ENCODE measurements around the gene ULK4.
"Not testable (repeated sequence)": the region's sequence is repeated elsewhere in the genome, so short reads cannot be mapped to it uniquely, and the experiment has no call there.

The ULK4 gene

DNA sequence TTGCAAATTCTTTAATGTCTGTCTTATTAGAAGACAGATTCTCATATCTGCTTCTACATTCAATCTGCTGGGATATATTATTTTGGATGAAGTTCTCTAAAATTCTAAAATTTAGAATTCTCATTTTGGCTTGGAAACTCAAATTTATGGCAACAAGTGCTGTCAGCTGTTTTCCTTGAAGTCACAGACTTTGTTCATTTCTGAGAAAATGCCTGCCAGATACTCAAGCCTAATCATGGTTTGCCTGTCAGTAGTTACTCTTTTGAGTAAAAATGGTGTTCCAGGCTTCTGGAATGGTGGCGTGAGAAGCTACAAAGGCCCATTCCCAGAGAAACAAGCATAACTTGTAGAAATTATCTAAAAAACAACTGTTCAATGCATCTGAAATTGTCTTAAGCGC lies 646.8 kb downstream of the ULK4 start:
- no peak for DNase-seq (ENCODE audit: low spot score)

DNA sequence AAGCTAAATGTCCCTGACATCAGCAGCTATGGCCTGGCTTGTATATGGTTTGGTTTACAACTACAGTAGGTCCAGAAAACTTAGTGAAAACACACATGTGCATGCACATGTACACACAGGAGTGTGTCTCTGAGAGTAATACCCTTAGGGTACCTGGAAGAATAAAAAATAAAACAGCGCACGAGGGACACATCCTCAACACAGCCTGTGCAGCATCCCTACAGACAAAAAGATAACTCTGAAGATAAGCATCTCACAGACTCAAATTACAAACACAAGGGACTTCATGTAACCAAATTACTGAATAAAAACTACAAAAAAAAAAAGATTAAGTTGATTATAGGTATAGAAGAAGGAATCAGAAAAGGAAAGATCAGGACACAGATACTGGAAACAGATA lies 653.8 kb downstream of the ULK4 start:
- DNase-seq (ENCODE audit: low spot score) = no peak

DNA sequence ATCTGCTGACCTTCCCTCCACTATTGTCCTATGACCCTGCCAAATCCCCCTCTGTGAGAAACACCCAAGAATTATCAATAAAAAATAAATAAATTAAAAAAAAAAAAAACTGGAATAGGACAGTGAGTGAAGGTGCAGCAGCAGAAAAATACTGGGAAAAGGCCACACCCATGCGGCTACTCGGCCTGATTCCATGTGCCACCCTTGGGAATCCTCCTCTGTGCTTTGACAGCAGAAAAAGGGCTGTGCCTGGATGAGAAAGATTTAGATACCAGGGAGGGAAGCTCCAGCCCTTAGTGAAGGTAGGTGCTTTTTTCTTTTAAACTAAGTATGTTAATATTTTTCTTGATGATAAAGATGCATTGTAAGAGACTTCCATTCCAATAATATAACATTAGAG lies 654.8 kb downstream of the ULK4 start:
- DNase-seq (ENCODE audit: low spot score) = no peak

DNA sequence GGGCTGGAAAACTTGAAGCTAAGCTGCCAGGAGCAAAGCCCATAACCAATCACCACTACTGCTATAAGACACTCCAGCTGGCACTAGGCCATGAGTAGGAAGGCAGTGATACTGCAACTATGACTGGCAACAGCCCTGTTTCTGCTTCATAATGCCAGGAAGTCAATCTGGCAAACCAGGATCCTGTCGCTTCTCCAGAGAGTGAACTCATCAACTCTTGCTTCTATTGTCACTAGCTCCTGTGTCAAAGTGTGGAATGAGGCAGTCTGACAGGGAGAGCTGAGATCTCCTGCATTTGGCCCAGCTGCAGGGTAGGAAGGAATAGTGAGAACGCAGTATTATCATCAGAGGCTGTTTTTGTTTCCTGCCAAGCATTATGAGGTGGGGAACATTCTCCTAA lies 657.3 kb downstream of the ULK4 start:
- peak; percentile 83 for DNase-seq (ENCODE audit: low spot score)

DNA sequence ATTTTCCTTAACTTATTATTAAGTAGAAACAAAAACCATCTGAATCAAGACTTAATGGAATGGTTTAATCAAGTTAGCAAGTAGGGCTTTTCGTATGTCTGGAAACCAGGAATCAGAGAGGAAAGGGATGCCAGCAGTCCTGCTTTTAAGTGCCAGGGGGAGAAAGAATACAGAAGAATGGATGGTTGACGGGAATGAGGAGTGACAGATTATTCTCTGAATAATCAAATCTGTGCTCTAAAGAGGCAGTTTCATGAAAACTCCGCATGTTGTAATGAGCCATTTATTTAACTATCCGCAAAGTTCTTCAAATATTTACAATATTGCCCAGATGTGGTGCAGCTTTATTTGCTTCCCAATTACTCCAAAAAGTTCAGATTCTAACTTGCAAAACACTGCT lies 659.6 kb downstream of the ULK4 start:
- no peak for DNase-seq (ENCODE audit: low spot score)

DNA sequence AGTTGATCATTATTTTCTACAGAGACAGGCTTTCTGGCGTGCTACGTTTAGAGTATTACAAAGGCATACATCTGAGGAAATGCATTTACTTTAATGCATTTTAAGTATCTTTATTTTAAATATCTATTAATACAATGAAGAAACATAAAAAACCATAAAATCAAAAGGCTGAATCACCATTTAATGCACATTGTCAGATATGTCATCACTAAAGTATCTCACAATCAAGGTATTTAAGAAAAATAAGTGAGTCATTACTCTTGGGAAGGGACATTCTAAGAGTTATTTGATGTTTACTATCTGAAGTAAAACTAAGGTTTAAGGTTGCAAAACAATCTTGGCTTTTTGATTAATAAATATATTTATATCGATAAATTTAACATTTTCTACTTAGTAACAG lies 660.4 kb downstream of the ULK4 start:
- no peak for DNase-seq (ENCODE audit: low spot score)

DNA sequence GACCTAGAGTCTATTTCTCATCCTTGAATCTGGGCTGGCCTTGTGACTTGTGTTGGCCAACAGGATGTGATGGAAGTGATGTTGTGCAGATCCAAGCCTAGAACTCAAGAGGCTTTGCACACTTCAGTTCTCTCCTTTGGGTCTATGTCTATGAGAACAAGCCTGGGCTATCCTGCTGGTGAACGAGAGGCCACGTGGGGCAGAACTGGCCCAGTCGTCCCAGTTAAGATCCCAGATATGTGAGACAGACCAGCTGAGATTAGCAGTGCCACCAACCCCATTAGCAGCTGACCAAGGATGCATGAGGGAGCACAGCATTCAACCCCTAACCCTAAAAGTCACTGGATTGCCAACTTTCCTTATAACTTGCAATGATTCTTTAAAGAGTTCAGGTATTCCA lies 662.9 kb downstream of the ULK4 start:
- no peak for DNase-seq (ENCODE audit: low spot score)

DNA sequence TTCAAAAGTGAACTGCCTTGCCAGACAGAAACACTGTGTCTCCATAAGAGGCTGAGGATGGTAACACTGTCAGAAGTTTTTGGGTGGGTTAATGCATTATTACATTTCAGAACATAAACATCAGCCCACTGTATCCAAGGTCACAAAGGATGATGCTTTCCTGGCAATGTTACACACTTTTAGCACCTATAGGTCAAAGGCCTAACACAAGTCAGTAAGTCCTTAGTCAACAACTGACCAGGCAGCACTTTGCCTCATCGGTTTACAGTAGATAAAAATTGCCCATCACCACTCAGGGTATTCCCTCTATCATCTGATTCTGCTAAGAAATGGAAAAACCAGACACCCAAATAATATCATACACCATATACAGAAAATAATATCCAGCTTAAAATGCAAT lies 664.2 kb downstream of the ULK4 start:
- no peak for DNase-seq (ENCODE audit: low spot score)

DNA sequence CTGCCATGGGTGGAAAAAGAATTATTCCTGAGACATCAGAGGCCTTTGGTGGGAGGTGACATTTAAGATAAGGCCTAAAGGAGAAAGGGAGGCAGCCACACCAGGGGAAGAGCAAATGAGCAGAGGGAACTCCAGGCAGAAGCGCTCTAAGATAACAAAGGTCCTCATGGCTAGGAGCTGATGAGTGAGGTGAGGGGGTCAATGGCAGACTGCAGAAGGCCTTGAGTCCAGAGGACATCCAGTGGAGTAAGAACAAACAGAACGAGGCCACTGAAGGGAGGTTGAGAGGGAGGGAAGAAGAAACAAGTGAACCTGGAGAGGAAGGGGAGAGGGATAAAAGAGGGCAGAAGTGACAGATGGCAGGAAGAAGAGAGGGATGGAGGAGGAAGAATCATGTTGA lies 665.3 kb downstream of the ULK4 start:
- DNase-seq (ENCODE audit: low spot score) = no peak

DNA sequence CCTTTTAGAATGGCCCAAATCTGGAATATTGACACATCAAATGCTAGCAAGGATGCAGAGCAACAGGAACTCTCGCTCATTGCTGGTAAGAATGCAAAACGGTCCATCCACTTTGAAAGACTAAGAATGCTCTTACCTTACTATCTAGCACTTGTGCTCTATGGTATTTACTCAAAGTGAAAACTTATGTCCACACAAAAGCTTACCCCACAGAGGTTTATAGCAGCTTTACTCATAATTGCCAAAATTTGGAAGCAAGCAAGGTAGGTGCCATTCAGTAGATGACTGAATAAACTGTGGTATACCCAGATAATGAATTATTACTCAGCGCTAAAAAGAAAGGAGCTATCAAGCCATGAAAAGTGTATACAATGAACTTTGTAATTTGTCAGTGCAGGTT lies 666.2 kb downstream of the ULK4 start:
- no peak for DNase-seq (ENCODE audit: low spot score)

DNA sequence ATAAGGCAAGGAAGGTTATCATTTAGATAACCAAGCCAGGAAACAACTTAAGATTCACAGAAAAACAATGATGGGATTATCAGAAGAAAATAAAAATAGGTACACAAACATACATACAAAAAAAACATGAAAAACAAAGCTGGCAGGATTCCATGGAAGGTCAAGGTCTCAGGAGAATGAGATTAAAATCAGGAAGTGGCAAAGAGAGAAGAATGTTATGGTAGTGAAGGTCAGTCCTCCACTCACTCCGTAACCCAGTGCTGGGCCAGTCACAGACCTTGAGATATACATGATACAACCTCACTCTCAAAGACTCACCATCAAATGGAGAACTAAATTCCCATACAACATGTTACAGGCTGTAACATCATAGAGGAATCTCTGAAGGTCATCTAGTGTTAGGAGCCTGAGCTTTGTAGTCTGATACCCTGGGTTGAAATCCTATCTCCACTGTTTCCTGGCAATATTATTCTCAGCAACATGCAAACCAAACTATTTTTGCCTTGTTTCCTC lies 668.7 kb downstream of the ULK4 start:
- no peak for DNase-seq (ENCODE audit: low spot score)

DNA sequence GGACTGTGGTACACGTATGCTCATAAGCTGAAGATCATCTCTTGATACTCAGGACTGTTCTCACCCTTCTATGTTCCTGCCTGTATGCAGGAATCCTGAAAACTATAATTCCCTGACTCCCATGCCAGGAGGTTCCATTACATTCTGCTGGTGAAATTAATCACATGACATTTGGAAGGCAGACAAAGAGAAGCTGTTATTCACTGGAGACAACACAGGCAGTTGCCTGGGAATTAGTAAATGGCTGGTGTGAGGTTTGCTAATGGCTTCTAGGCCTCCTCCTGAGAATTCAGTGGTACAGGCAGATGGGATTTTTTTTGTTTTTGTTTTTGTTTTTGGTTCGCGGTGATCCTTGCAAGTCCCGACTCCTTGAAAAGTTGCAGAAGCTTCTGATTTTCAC lies 671.2 kb downstream of the ULK4 start:
- DNase-seq (ENCODE audit: low spot score) = no peak

DNA sequence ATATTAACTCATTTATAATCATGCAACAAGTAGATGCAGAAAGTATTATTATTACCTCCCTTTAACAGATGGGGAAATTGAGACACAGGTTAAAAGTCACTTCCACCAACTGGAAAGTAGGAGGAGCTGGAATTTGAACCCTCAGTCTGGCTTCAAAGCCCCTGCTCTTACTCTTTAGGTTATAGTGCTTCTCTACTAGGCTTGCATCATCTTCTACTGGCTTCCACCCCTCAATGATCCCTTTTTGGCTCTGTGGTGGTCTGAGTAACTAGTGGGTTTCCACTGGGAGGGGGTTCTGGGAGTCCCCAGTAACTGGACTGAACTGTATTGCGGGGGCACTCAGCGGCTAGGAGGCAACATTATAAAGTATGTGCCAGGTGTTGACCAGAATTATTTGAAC lies 671.6 kb downstream of the ULK4 start:
- no peak for DNase-seq (ENCODE audit: low spot score)

DNA sequence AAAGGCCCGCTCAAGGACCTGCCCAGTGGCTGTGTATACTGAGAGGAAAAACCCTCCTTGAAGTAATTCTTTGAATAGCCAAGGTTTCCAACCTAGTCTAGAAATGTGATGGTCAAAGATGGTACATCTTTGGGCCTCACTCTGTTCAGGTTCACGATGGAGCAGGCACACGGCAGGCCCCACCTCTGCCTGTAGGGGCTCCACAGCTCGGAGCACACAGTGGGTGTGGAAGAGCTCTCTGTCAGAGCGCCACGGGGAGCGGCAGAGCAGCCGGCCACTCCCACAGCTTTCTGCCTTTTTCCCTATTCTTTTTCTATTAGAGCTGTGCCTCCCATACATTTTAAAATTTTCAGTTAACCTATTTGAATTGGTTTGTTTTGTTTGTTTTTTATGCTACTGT lies 673.1 kb downstream of the ULK4 start:
- no peak for DNase-seq (ENCODE audit: low spot score)

DNA sequence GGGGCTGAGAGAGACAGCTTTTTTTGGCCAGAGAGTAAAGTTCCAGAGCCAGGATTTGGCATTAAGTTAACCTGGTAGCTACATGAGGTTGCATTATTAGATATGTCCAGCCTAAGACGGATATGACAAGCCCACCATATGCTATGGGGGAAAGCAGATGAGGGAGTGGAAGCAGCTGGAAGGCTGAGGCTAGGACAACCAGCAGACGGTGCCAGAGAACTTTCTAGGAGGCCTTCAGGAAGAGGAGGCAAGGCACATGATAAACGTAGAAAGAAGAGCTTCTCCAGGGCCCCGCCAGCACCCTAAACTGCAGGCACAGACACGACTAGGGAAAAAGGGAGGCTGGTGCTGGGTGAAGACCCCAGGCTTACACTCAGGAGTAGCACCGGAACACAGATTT lies 675.6 kb downstream of the ULK4 start:
- no peak for DNase-seq (ENCODE audit: low spot score)

DNA sequence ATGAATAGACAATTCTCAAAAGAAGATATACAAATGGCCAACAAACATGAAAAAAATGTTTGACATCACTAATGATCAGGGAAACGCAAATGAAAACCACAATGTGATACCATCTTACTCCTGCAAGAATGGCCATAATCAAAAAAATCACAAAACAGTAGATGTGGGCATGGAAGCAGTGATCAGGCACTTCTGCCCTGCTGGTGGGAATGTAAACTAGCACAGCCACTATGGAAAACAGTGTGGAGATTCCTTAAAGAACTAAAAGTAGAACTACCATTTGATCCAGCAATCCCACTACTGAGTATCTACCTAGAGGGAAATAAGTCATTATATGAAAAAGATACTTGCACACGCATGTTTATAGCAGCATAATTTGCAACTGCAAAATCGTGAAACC lies 677.0 kb downstream of the ULK4 start:
- not testable (repeated sequence) for DNase-seq (ENCODE audit: low spot score)

DNA sequence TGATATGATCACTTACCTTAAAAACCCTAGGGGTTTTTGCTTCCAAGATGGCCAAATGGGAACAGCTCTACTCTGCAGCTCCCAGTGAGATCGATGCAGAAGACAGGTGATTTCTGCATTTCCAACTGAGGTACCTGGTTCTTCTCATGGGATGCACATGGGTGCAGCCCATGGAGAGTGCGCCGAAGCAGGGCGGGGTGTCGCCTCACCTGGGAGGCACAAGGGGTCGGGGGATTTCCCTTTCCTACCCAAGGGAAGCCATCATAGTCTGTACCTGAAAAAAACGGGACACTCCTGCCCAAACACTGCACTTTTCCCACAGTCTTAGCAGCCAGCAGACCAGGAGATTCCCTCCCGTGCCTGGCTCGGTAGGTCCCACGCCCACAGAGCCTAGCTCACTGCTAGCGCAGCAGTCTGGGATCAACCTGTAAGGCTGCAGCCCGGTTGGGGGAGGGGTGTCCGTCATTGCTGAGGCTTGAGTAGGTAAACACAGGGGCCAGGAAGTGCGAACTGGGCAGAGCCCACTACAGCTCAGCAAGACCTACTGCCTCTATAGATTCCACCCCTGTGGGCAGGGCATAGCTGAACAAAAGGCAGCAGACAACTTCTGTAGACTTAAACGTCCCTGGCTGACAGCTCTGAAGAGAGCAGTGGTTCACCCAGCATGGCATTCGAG lies 684.0 kb downstream of the ULK4 start:
- no peak for DNase-seq (ENCODE audit: low spot score)

DNA sequence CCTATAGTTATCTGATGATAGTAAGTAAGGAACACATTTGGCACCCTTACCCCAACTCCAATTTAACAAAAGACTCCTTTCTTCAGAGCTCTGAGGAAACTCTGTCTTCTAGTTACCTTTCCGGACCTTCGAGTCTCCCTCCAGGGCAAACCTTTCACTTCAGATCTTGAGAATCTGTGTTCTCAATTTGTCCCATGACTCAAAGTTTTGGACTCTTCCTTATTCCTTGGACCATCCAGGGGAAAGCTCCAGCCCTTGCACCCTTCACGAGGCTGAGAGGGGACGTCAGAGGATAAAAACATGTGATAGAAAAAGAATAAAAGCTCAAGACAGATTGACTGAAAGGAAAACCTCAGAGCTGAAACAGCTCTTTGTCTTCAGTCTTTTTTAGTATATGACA lies 685.7 kb downstream of the ULK4 start:
- no peak for DNase-seq (ENCODE audit: low spot score)

DNA sequence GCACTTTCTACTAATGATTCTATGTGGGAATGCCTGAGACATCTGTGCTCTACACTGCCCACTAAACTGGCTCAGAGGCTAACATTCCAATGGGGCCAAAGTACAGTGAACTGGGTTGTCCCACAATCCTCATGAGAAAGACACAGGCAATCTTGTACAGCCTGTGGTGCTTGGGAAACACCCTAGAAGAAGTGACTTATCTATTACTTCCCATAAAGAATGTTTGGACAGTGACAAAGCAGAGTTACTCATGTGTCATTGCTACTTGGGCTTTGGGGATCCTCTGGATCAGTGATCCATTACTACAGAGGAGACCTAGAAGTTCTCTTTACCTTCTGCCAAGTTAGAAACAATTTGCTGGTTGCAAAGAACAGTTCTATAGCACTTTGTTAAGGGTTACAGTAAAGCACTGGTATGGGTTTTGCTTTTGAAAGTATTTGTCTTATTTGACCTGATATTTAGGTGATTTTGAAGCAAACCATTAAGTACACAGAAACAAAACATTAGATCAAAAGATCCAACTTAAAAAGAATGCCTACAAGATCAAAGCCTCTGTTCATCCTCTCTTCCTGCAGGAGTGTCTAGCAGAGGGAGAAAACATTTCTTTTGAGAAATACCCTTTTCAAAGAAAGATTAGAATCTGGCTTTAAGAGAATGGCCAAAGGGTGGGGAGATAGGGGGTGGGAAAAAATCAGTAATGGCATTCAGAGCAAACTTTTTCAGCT lies 686.8 kb downstream of the ULK4 start:
- no peak for DNase-seq (ENCODE audit: low spot score)

DNA sequence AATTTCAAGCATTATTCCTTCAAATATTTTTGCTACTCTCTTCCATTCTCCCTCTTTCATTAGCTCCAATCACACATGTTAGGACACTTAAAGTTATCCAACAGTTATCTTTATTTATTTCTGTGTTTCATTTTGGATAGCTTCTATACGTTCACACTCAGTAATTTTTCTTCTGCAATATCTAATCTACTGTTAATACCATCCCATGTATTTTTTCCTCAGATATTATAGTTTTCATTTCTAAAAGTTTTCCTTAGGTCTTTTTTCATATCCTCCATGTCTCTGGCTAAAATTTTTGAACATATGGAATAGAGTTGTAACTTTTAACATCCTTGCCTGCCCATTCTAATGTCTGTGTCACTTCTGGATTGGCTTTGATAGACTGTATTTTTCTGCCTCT lies 689.2 kb downstream of the ULK4 start:
- no peak for DNase-seq (ENCODE audit: low spot score)

DNA sequence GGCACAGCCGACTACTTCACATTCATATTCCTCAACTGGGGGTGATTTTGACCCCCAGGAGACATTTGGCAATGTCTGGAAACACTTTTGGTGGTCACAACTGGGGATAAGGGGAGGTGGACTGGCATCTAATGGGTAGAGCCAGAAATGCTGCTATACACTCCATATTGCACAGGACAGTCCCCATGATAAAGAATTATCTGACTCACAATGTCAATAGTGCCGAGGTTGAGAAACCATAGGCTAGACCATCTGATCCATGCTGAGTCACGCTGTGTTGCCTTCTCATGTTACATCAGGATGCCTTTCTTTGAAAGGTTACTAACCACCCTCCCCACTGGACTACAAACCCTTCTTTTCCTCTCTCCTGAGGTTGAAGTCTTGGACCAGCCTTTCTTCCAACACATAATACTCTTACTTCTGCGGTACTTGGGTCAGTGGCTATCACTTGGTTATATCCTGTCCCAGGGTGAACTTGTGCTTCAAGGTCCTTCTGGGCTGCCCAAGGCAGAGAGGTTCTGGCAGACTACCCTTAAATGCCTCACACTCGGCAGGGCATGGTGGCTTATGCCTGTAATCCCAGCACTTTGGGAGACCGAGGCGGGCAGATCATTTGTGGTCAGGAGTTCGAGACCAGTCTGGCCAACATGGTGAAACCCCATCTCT lies 693.8 kb downstream of the ULK4 start:
- no peak for DNase-seq (ENCODE audit: low spot score)

DNA sequence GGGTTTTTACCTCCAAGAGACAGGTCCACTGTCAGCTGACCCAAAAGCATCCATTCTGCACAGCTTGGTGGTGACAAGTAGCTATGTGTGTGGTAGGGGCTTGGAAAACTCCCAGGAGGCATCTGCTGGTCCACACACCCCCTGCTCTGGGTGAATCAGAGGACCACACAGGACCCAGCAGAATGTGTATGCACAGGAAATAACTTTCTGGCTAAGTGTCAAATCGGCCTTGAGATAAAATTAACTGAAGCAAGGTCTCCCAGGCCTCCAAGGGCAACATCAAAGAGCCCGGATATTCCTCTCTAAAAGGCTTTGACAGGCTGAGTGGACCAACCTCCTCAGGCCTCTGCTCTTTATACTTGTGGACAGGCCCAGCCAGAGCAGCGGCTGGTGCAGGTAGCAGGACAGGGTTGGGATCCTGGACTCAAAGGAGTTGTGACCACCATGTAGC lies 696.1 kb downstream of the ULK4 start:
- DNase-seq (ENCODE audit: low spot score) = no peak

DNA sequence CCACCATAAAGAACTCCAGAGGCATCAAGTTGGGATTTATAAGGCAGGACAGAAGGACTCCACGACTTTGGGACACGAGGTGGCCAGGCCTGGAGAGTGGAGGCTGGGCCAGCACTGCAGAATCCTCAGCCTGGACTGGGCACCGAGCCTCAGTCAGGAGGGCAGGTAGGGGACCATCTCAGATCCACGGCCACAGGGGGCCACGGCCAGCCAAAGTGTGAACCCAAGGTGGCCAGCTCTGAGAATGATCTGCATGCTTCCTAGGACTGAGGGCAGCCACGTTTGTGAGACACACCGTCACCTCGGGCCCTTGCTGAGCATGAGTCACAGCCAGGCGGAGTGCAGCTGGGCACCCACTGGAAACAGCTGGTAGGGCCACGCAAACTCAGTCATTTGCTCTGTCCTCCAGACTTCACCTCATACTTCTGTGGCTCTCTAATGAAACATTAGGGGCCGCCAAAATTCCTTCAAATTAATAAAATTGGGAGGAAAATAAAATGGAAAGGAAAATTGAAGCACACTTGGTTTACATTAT lies 696.8 kb downstream of the ULK4 start:
- no peak for DNase-seq (ENCODE audit: low spot score)
